Trophoblast cell (in vitro differentiated cells and primary cell): Measurements from ENCODE around the gene DCLK2.

Experiments
- DNase-seq, 2 donors: peaks; one replicate each; pipeline ENCODE4 v3.0.0-alpha.2; 2016
- H2AFZ ChIP-seq: 2 replicates; pipeline ENCODE4 v1.6.1; 2013; ENCODE audit warnings: low read length, moderate library complexity, mild to moderate bottlenecking; ENCODE audit not compliant: insufficient read depth, poor library complexity
- H2AK5ac ChIP-seq: 2 replicates; pipeline ENCODE4 v1.6.1; 2013; ENCODE audit warnings: mild to moderate bottlenecking, low read length
- H2BK120ac ChIP-seq: 2 replicates; pipeline ENCODE4 v1.6.1; 2013; ENCODE audit warnings: low read length, mild to moderate bottlenecking, moderate library complexity; ENCODE audit not compliant: insufficient read depth, poor library complexity
- H2BK12ac ChIP-seq: 2 replicates; pipeline ENCODE4 v1.6.1; 2013; ENCODE audit warnings: mild to moderate bottlenecking, low read length, moderate library complexity
- H2BK5ac ChIP-seq: 2 replicates; pipeline ENCODE4 v1.6.1; 2013; ENCODE audit warnings: low read length, low read depth, moderate library complexity, mild to moderate bottlenecking; ENCODE audit not compliant: poor library complexity
- H3K14ac ChIP-seq: 2 replicates; pipeline ENCODE4 v1.6.1; 2013; ENCODE audit warnings: mild to moderate bottlenecking, low read length
- H3K18ac ChIP-seq: 2 replicates; pipeline ENCODE4 v1.6.1; 2013; ENCODE audit warnings: mild to moderate bottlenecking, low read length
- H3K23ac ChIP-seq: 2 replicates; pipeline ENCODE4 v1.6.1; 2013; ENCODE audit warnings: low read length
- H3K27ac ChIP-seq: 2 replicates; pipeline ENCODE4 v1.5.1; 2013; ENCODE audit warnings: low read depth, mild to moderate bottlenecking, inconsistent platforms, low read length, moderate library complexity
- H3K27me3 ChIP-seq: 2 replicates; pipeline ENCODE4 v1.6.1; 2013; ENCODE audit warnings: inconsistent platforms, mild to moderate bottlenecking, low read length, moderate library complexity; ENCODE audit not compliant: insufficient read depth
- H3K36me3 ChIP-seq, 2 experiments: 1 replicate in 1 of 2; 2 replicates in 1 of 2; pipeline ENCODE4 v1.6.1; 2013; ENCODE audit warnings: low read length in 2 of 2, mild to moderate bottlenecking in 2 of 2, moderate library complexity in 1 of 2; ENCODE audit not compliant: insufficient read depth in 2 of 2, control insufficient read depth in 1 of 2
- H3K4ac ChIP-seq: 2 replicates; pipeline ENCODE4 v1.6.1; 2013; ENCODE audit warnings: low read depth, mild to moderate bottlenecking, low read length, moderate library complexity
- H3K4me1 ChIP-seq, 2 experiments: 1 replicate in 1 of 2; 2 replicates in 1 of 2; pipeline ENCODE4 v1.6.1; 2013; ENCODE audit warnings: low read length in 2 of 2, mild to moderate bottlenecking in 2 of 2, moderate library complexity in 1 of 2; ENCODE audit not compliant: insufficient read depth in 2 of 2, control insufficient read depth in 1 of 2
- H3K4me2 ChIP-seq: 2 replicates; pipeline ENCODE4 v1.6.1; 2013; ENCODE audit warnings: inconsistent platforms, mild to moderate bottlenecking, low read length, moderate library complexity
- H3K4me3 ChIP-seq: 2 replicates; pipeline ENCODE4 v1.5.1; 2013; ENCODE audit warnings: mild to moderate bottlenecking, low read depth, low read length, inconsistent platforms
- H3K79me1 ChIP-seq: one replicate; pipeline ENCODE4 v1.6.1; 2013; ENCODE audit warnings: low read length
- H3K79me2 ChIP-seq: 2 replicates; pipeline ENCODE4 v1.6.1; 2013; ENCODE audit warnings: low read length, mild to moderate bottlenecking; ENCODE audit not compliant: control insufficient read depth, insufficient read depth, poor library complexity
- H3K9ac ChIP-seq: 2 replicates; pipeline ENCODE4 v1.6.1; 2013; ENCODE audit warnings: mild to moderate bottlenecking, low read length
- H3K9me3 ChIP-seq: 2 replicates; pipeline ENCODE4 v1.6.1; 2013; ENCODE audit warnings: low read depth, mild to moderate bottlenecking, control low read depth, inconsistent platforms, low read length; ENCODE audit not compliant: insufficient read depth
- H4K12ac ChIP-seq: 2 replicates; pipeline ENCODE4 v1.6.1; 2013; ENCODE audit warnings: low read depth, mild to moderate bottlenecking, low read length, moderate library complexity
- H4K8ac ChIP-seq: 2 replicates; pipeline ENCODE4 v1.6.1; 2013; ENCODE audit warnings: low read depth, mild to moderate bottlenecking, low read length, moderate library complexity
- H4K91ac ChIP-seq: one replicate; pipeline ENCODE4 v1.6.1; 2013; ENCODE audit warnings: low read depth, mild to moderate bottlenecking, low read length, moderate library complexity
- WGBS: extraction: QIAGEN DNeasy Blood & Tissue Kit; methylation state at CpG from one replicate; pipeline ENCODE4 v1.1.7; 2013; ENCODE audit warnings: missing lambda C conversion rate; ENCODE audit not compliant: insufficient read length, insufficient coverage; ENCODE audit errors: extremely low coverage; 5-methylcytosine and 5-hydroxymethylcytosine counted together

The DCLK2 gene

GRCh38 chr4:150131581-150132228 is 53.5 kb downstream of the DCLK2 start:
- H3K79me1 ChIP-seq: no peaks in the 10 kb centered on the region
- H3K79me2 ChIP-seq: no peaks in the 10 kb centered on the region

GRCh38 chr4:150133605-150134004 is 55.4 kb downstream of the DCLK2 start:
- Histone ChIP-seq H3K23ac (no peak overlapping the region), H3K18ac (no peak overlapping the region), H4K12ac (no peak overlapping the region), H4K8ac (no peak overlapping the region), H3K4ac (no peak overlapping the region), H2BK5ac (no peak overlapping the region), H3K4me2 (no peak overlapping the region), H3K9me3 (no peaks in the 10 kb centered on the region), H3K4me1 (no peaks in the 10 kb centered on the region), H3K79me1 (no peaks in the 10 kb centered on the region), H2BK120ac (no peak overlapping the region), H2AFZ (no peak overlapping the region), H3K27me3 (no peaks in the 10 kb centered on the region), H3K9ac (no peak overlapping the region), H3K79me2 (no peaks in the 10 kb centered on the region), H3K36me3 (no peaks in the 10 kb centered on the region), H4K91ac (no peak overlapping the region), H3K14ac (no peak overlapping the region), H3K4me3 (no peak overlapping the region), H2AK5ac (no peak overlapping the region), H3K27ac (no peak overlapping the region), H2BK12ac (no peak overlapping the region)
- DNase-seq: no peak

More at GRCh38 chr4:150131581-150132228, 53.5 kb downstream of the DCLK2 start:
- Histone ChIP-seq H3K4me2 (no peak overlapping the region), H3K4ac (no peak overlapping the region), H3K23ac (no peak overlapping the region), H3K27me3 (no peaks in the 10 kb centered on the region), H4K8ac (no peak overlapping the region), H2BK120ac (no peak overlapping the region), H3K14ac (no peak overlapping the region), H3K9ac (no peak overlapping the region), H3K4me1 (no peaks in the 10 kb centered on the region), H2BK5ac (no peak overlapping the region), H2AFZ (no peak overlapping the region), H3K27ac (no peak overlapping the region), H2BK12ac (no peak overlapping the region), H4K12ac (no peak overlapping the region), H3K4me3 (no peak overlapping the region), H3K36me3 (no peaks in the 10 kb centered on the region), H3K9me3 (no peaks in the 10 kb centered on the region), H3K18ac (no peak overlapping the region), H2AK5ac (no peak overlapping the region), H4K91ac (no peak overlapping the region)
- DNase-seq: no peak
- WGBS: no CpG with 5 or more reads among the region's 1 CpG

- Histone ChIP-seq H2BK120ac (no peak overlapping the region), H3K4me1 (no peaks in the 10 kb centered on the region), H2BK12ac (no peak overlapping the region), H3K79me1 (no peaks in the 10 kb centered on the region), H3K4me3 (no peak overlapping the region), H2AK5ac (no peak overlapping the region), H4K91ac (no peak overlapping the region), H3K14ac (no peak overlapping the region), H3K27me3 (no peaks in the 10 kb centered on the region), H3K9ac (no peak overlapping the region), H2AFZ (no peak overlapping the region), H3K4me2 (no peak overlapping the region), H4K12ac (no peak overlapping the region), H3K27ac (no peak overlapping the region), H4K8ac (no peak overlapping the region), H2BK5ac (no peak overlapping the region), H3K23ac (no peak overlapping the region), H3K4ac (no peak overlapping the region), H3K79me2 (no peaks in the 10 kb centered on the region), H3K9me3 (no peaks in the 10 kb centered on the region), H3K36me3 (no peaks in the 10 kb centered on the region), H3K18ac (no peak overlapping the region)
- DNase-seq: no peak
- no CpG with 5 or more reads among the region's 4 CpGs for WGBS
Observed at GRCh38 chr4:150135134-150135772, 57.0 kb downstream of the DCLK2 start.

GRCh38 chr4:150136036-150136435 is 57.8 kb downstream of the DCLK2 start:
- Histone ChIP-seq H3K14ac (no peak overlapping the region), H3K79me2 (no peaks in the 10 kb centered on the region), H3K36me3 (no peaks in the 10 kb centered on the region), H3K18ac (no peak overlapping the region), H3K27me3 (no peaks in the 10 kb centered on the region), H3K23ac (no peak overlapping the region), H2BK120ac (no peak overlapping the region), H3K4me1 (no peaks in the 10 kb centered on the region), H3K4me3 (no peak overlapping the region), H4K91ac (no peak overlapping the region), H2AFZ (no peak overlapping the region), H2AK5ac (no peak overlapping the region), H3K9me3 (no peaks in the 10 kb centered on the region), H4K12ac (no peak overlapping the region), H3K4ac (no peak overlapping the region), H2BK5ac (no peak overlapping the region), H2BK12ac (no peak overlapping the region), H4K8ac (no peak overlapping the region), H3K79me1 (no peaks in the 10 kb centered on the region), H3K4me2 (no peak overlapping the region), H3K9ac (no peak overlapping the region), H3K27ac (no peak overlapping the region)
- no CpG with 5 or more reads among the region's 3 CpGs for WGBS
- no peak for DNase-seq
